GM12874 (cell line): ENCODE measurements around the gene ERICH3.

Experiments used
- TF ChIP-seq, protein P1 (sequence below): IDR thresholded peaks from 2 replicates; pipeline ENCODE4 v1.5.1; 2011; ENCODE audit warnings: low read depth, mild to moderate bottlenecking, control low read depth, low read length, moderate library complexity; ENCODE audit not compliant: insufficient read depth

The ERICH3 gene

DNA sequence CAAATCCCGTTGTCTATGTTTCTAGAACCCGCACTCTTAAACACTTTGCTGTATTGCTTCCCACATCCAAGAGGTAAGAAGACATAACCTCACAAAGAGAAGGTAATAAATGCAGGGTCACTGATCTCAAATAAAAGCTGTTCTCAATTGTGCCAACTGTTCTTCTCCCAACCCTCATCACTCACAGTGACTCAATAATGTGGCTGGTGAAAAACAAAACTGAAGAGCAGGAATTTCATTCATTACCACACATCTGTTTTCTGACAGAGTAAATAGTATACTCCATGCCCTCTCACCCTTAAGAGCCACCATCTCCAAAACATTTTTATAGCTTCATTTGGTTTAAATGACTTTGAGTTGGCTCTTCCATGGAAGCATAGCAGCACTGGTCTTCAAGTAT, 6.2 kb upstream of the ERICH3 start:
- TF ChIP-seq, protein P1, sequence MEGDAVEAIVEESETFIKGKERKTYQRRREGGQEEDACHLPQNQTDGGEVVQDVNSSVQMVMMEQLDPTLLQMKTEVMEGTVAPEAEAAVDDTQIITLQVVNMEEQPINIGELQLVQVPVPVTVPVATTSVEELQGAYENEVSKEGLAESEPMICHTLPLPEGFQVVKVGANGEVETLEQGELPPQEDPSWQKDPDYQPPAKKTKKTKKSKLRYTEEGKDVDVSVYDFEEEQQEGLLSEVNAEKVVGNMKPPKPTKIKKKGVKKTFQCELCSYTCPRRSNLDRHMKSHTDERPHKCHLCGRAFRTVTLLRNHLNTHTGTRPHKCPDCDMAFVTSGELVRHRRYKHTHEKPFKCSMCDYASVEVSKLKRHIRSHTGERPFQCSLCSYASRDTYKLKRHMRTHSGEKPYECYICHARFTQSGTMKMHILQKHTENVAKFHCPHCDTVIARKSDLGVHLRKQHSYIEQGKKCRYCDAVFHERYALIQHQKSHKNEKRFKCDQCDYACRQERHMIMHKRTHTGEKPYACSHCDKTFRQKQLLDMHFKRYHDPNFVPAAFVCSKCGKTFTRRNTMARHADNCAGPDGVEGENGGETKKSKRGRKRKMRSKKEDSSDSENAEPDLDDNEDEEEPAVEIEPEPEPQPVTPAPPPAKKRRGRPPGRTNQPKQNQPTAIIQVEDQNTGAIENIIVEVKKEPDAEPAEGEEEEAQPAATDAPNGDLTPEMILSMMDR: no peak

DNA sequence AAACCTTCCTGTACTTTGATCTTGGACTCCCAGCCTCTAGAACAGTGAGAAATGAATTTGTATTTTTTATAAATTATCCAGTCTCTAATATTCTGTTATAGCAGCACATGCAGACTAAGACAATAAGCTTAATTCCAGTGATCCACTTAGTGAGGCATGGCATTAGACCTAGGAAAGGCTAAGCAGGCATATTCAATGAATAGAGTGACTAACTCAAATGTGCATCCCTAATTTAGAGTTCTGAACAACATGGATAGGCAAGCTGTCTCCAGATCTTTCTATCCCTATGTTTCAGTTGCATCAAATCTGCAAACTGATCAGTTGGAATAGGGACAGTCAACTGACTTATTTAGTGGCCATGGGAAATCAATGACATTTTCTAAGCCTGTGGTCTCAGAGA, 4.3 kb upstream of the ERICH3 start:
- TF ChIP-seq, protein P1: no peak

DNA sequence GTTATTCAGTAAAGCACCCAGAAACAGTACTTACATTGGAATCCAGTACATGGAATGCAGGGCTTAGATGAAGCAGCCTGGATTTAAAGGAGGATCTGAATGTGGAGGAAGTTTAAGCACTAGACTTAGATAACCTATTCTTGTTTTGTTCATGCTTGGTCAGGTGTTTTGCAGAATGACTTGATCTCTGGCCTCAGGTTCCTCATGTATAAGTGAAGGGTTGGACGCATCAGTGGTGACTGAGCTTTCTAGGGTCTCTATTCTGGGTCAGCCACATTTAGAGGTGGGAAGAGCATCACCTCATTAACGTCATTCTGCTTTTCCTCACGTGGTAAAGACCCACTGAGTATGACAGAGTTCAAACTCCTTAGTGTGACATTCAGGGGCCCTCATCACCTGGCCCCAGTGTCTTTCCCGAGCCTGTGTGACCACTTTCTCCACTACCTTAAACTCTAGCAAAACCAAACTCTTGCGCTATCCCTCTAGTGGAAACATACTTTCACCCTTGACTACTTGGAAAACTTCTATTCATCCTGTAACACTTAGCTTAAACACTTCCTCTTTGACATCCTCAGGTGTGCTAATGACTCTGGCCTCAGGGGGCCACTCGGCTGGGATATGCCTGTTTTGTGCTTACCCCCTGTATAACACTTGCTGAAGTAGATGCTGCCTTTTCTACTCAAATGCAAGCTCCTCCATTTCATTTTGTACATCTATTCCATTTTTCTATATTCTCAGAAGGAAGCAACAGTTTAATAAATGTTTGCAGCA, 871 bp upstream of the ERICH3 start:
- TF ChIP-seq, protein P1: no peak

DNA sequence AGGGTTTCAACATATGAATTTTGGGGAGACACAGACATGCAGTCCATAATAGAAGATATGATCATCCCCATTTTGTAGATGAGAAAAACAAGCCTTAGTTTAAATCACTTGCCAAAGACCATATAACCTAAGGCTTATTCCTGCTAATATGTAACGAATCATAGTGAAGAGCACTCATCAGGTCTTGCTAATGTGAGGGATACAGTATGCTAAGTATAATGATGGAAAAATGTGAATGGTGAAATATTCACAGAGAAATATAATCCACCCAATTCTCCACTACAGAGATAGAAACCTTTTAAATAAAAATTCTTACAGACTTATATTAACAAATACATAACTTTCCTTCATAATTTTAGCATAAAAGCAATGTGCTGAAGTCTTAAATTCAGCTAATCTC, 18.9 kb downstream of the ERICH3 start:
- TF ChIP-seq, protein P1: no peak

DNA sequence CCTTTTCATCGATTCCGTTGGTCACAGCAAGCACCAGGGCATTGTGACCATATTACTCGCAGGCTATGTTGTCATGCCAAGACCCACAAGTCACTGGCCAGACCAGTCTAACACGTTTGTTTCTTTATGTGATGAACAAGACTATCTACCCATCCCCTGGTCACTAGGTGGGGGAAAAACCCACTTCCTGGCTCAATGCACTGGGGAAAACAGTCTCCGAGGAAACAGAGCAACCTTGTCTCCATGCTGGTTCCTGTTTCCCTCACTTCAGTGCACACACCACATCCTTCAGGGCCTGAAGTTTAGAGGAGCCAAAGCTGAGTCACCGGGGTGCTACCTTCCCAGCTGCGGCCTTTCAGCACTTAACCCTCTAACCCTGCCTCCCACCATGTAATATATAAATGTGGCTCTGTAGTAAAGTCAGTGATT, 20.9 kb downstream of the ERICH3 start:
- TF ChIP-seq, protein P1: no peak

DNA sequence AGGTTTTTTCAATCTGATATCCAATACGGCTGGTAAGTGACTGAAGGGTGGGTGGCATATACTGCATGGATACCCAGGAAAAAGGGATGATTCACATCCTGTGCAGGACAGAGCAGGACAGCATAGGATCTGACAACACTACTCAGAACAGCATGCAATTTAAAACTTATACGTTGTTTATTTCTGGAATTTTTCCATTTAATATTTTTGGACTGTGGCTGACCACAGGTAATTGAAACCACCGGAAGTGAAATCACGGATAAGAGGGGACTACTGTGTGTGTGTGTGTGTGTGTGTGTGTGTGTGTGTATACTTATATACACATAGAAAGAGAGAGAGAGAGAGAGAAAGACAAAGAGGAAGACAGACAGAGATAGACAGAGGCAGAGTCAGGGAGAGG, 23.0 kb downstream of the ERICH3 start:
- TF ChIP-seq, protein P1: no peak

DNA sequence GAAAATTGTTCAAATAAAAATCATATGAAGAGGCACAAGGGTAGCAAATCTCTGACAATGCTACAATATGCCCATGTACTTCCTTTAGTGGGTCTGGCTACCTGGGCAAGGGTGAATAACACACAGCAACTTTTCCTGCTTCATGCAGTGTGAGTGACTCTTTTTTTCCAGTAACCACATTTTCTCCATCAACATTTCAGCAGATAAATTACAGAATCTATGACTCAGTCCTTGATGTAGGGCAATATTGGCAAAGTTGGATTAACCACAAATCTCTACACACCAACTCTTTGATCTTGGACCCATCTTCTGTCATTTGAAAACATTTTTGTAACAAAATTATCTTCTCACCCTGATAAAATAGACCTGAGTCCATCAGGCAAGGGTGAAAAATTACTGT, 31.7 kb downstream of the ERICH3 start:
- TF ChIP-seq, protein P1: no peak

DNA sequence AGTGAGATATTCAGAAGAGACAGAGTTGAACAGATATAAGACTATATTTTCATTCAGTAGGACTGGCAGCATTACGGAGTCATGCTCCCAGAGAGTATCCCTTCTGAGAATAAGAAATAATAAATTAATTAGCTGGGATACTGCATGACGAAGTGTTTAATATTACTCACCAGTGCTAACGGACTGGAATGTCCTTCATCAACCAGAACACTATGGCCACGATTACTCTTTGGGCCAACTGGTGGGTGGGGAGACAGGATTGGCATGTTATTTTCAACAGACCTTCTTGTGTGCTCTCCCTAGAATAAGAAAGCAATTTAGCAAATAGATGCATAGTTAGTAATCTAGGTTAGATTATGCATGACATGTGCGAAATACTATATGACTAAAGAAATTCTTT, 32.4 kb downstream of the ERICH3 start:
- TF ChIP-seq, protein P1: no peak
